Mesenchymal stem cell (in vitro differentiated cells and primary cell): ENCODE measurements around the gene NGLY1.

Experiments used
- DNase-seq: peaks from one replicate; pipeline ENCODE4 v3.0.0-alpha.2; 2013
- H2AFZ ChIP-seq: one replicate; pipeline ENCODE4 v1.6.1; 2013; ENCODE audit warnings: low read depth, mild to moderate bottlenecking, control low read depth, inconsistent platforms, low read length, moderate library complexity
- H2AK5ac ChIP-seq: 2 replicates; pipeline ENCODE4 v1.6.1; 2013; ENCODE audit warnings: low read length, moderate library complexity, mild to moderate bottlenecking, inconsistent platforms; ENCODE audit not compliant: severe bottlenecking
- H2BK120ac ChIP-seq: one replicate; pipeline ENCODE4 v1.6.1; 2013; ENCODE audit warnings: low read depth, mild to moderate bottlenecking, inconsistent platforms, low read length, moderate library complexity
- H2BK12ac ChIP-seq, 2 experiments: one replicate each; pipeline ENCODE4 v1.6.1; 2013; ENCODE audit warnings: inconsistent platforms in 2 of 2, low read length in 2 of 2, mild to moderate bottlenecking in 2 of 2, moderate library complexity in 2 of 2, control low read depth in 1 of 2
- H2BK15ac ChIP-seq: one replicate; pipeline ENCODE4 v1.6.1; 2013; ENCODE audit warnings: mild to moderate bottlenecking, low read depth, inconsistent platforms; ENCODE audit not compliant: poor library complexity, severe bottlenecking
- H2BK5ac ChIP-seq: 2 replicates; pipeline ENCODE4 v1.6.1; 2013; ENCODE audit warnings: low read depth, mild to moderate bottlenecking, low read length, control low read depth, inconsistent platforms; ENCODE audit not compliant: poor library complexity, severe bottlenecking
- H3K14ac ChIP-seq, 2 experiments: one replicate each; pipeline ENCODE4 v1.6.1; 2013; ENCODE audit warnings: inconsistent platforms in 2 of 2, low read length in 2 of 2, control low read depth in 1 of 2, mild to moderate bottlenecking in 1 of 2, moderate library complexity in 1 of 2
- H3K18ac ChIP-seq, 2 experiments: one replicate each; pipeline ENCODE4 v1.6.1; 2013; ENCODE audit warnings: inconsistent platforms in 2 of 2, low read length in 2 of 2, control low read depth in 1 of 2, low read depth in 1 of 2, mild to moderate bottlenecking in 1 of 2
- H3K23ac ChIP-seq, 2 experiments: one replicate each; pipeline ENCODE4 v1.6.1; 2013; ENCODE audit warnings: inconsistent platforms in 2 of 2, low read length in 2 of 2, mild to moderate bottlenecking in 2 of 2, moderate library complexity in 2 of 2, control low read depth in 1 of 2
- H3K27ac ChIP-seq: 2 replicates; pipeline ENCODE4 v1.5.1; 2013; ENCODE audit warnings: mild to moderate bottlenecking, moderate library complexity, low read length, control low read depth, inconsistent platforms; ENCODE audit not compliant: poor library complexity, severe bottlenecking
- H3K27me3 ChIP-seq, 2 experiments: 2 replicates each; pipeline versions ENCODE4 v1.6.1 to v1.7.0; 2013; ENCODE audit warnings: low read length in 2 of 2, mild to moderate bottlenecking in 2 of 2, moderate library complexity in 2 of 2, control low read depth in 1 of 2, inconsistent platforms in 1 of 2; ENCODE audit not compliant: control insufficient read depth in 1 of 2, insufficient read depth in 1 of 2
- H3K36me3 ChIP-seq, 2 experiments: 2 replicates each; pipeline versions ENCODE4 v1.6.1 to v1.7.0; 2013; ENCODE audit warnings: low read length in 2 of 2, control low read depth in 1 of 2, inconsistent platforms in 1 of 2, low read depth in 1 of 2, mild to moderate bottlenecking in 1 of 2; ENCODE audit not compliant: insufficient read depth in 2 of 2, control insufficient read depth in 1 of 2
- H3K4ac ChIP-seq, 2 experiments: one replicate each; pipeline ENCODE4 v1.6.1; 2013; ENCODE audit warnings: inconsistent platforms in 2 of 2, low read length in 2 of 2, mild to moderate bottlenecking in 2 of 2, moderate library complexity in 2 of 2, control low read depth in 1 of 2, low read depth in 1 of 2
- H3K4me1 ChIP-seq: 2 replicates; pipeline ENCODE4 v1.6.1; 2013; ENCODE audit warnings: low read depth, low read length, control low read depth; ENCODE audit not compliant: control insufficient read depth, insufficient read depth
- H3K4me2 ChIP-seq: 2 replicates; pipeline ENCODE4 v1.6.1; 2013; ENCODE audit warnings: low read length, mild to moderate bottlenecking, inconsistent platforms; ENCODE audit not compliant: poor library complexity, severe bottlenecking
- H3K4me3 ChIP-seq, 2 experiments: 2 replicates each; pipeline versions ENCODE4 v1.5.1 to v1.7.0; 2013; ENCODE audit warnings: low read length in 2 of 2, mild to moderate bottlenecking in 2 of 2, control low read depth in 1 of 2, low read depth in 1 of 2; ENCODE audit not compliant: insufficient read depth in 1 of 2
- H3K79me1 ChIP-seq: replicated peaks from 2 replicates; pipeline ENCODE4 v1.6.1; 2013; ENCODE audit warnings: mild to moderate bottlenecking, control low read depth, low read length, inconsistent platforms; ENCODE audit not compliant: poor library complexity, severe bottlenecking
- H3K9ac ChIP-seq: 2 replicates; pipeline ENCODE4 v1.7.0; 2013; ENCODE audit warnings: mild to moderate bottlenecking, low read length, moderate library complexity
- H3K9me3 ChIP-seq: 2 replicates; pipeline ENCODE4 v1.7.0; 2013; ENCODE audit warnings: mild to moderate bottlenecking, low read length; ENCODE audit not compliant: control insufficient read depth
- H4K8ac ChIP-seq: one replicate; pipeline ENCODE4 v1.6.1; 2013; ENCODE audit warnings: inconsistent platforms, mild to moderate bottlenecking, low read length, moderate library complexity
- H4K91ac ChIP-seq: one replicate; pipeline ENCODE4 v1.6.1; 2013; ENCODE audit warnings: mild to moderate bottlenecking, low read length, inconsistent platforms
- WGBS: methylation state at CpG from one replicate; pipeline ENCODE4 v1.1.7; 2013; ENCODE audit warnings: mixed read lengths; 5-methylcytosine and 5-hydroxymethylcytosine counted together

Gene NGLY1

DNA sequence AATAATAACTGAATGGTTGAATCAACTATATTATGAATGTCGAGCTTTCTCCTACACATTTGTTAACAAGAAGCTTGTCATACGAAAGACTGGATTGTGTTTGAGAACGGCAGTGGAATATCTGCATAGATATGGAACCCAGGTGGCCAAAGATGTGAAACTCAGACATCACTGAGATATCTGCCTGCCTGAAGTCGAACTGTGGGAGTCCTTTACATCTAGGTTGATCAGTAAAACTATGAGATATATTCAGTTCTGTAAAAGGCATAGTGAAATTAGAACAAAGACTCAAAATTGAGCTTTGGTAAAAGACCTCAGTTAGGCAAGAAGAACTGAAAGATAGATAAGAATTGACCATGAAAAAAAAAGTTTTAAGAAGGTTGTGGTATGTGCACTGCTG, 77.0 kb downstream of the NGLY1 start:
- H4K91ac ChIP-seq: no peak overlapping the region
- H3K36me3 ChIP-seq: no peaks in the 10 kb centered on the region
- H3K79me1 ChIP-seq: no peaks in the 10 kb centered on the region
- H3K4me2 ChIP-seq: no peak overlapping the region
- no peak overlapping the region for H3K23ac ChIP-seq
- H3K18ac ChIP-seq: no peak overlapping the region
- H3K4ac ChIP-seq: no peak overlapping the region
- no peak overlapping the region for H2BK120ac ChIP-seq
- no peaks in the 10 kb centered on the region for H3K4me1 ChIP-seq
- no peak overlapping the region for H2BK5ac ChIP-seq
- no peak for DNase-seq
- no peak overlapping the region for H2BK15ac ChIP-seq
- no peaks in the 10 kb centered on the region for H3K9me3 ChIP-seq
- no peak overlapping the region for H2AK5ac ChIP-seq
- no peak overlapping the region for H3K27ac ChIP-seq
- no peak overlapping the region for H2AFZ ChIP-seq
- H3K9ac ChIP-seq: no peak overlapping the region
- H4K8ac ChIP-seq: no peak overlapping the region
- H2BK12ac ChIP-seq: no peak overlapping the region
- H3K4me3 ChIP-seq: no peak overlapping the region
- H3K27me3 ChIP-seq: peaks cover 0 to 3% of the 10 kb centered on the region in 2 experiments
- H3K14ac ChIP-seq: no peak overlapping the region
- 72% methylated on average over 4 of the region's 4 CpGs for WGBS

DNA sequence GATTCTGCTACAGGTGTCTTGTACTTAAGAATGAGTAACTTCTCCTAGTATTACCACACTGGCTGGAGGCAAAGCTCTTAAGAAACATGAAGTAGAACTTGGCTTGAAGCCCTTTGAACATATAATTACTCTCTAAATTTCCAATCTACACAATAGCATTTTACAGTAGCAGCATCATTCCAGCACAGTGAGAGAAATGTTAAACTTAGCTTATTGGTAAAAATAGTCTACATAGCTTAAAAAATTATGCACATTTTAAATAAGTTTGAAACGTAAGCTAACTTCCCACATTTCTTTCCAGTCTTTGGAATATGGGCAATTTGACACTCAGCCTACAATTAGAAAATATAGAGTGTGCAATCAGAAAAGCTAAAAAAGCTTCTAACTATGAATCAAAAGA, 85.7 kb downstream of the NGLY1 start:
- DNase-seq: no peak
- H2AK5ac ChIP-seq: no peak overlapping the region
- H3K4me1 ChIP-seq: no peaks in the 10 kb centered on the region

DNA sequence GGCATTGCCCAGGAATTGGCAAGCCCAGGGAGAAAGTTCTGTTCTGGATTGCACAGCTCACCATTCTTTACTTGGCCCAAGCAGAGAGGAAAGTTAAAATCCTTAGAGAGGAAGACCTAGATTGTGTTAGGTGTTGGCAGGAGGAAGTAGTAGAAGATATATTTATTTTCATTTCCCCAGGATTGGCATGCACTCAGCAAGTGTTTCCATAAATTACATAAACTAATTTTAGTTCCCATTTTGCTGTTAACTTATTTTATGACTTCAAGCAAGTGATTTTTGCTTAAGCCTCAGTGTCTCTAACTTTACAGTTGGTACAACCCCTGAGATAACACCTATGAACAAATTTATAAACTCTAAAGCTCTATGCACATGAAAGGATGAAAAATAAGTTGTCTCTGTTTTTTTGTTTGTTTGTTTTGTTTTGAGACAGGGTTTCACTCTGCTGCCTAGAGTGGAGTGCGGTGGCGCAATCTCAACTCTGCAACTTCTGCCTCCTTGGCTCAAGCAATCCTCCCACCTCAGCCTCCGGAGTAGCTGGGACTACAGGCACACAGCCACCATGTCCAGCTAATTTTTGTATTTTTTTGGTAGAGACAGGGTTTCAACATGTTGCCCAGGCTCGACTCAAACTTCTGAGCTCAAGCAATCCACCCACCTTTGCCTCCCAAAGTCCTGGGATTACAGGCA, 87.4 kb downstream of the NGLY1 start:
- WGBS: 82% methylated on average over 2 of the region's 4 CpGs

More for the DNA sequence above, 85.7 kb downstream of the NGLY1 start:
- H3K4me3 ChIP-seq: no peak overlapping the region
- WGBS: no CpG with 5 or more reads among the region's 1 CpG
- H3K9ac ChIP-seq: no peak overlapping the region
- no peak overlapping the region for H3K14ac ChIP-seq
- no peak overlapping the region for H2BK15ac ChIP-seq
- no peak overlapping the region for H4K8ac ChIP-seq
- no peak overlapping the region for H3K23ac ChIP-seq
- H2BK5ac ChIP-seq: no peak overlapping the region
- no peak overlapping the region for H2AFZ ChIP-seq
- H3K27me3 ChIP-seq: no peaks in the 10 kb centered on the region
- no peak overlapping the region for H4K91ac ChIP-seq
- H3K27ac ChIP-seq: no peak overlapping the region
- no peak overlapping the region for H2BK120ac ChIP-seq
- H3K18ac ChIP-seq: no peak overlapping the region
- no peak overlapping the region for H3K4me2 ChIP-seq
- no peaks in the 10 kb centered on the region for H3K79me1 ChIP-seq
- H3K36me3 ChIP-seq: no peaks in the 10 kb centered on the region
- H2BK12ac ChIP-seq: no peak overlapping the region
- H3K4ac ChIP-seq: no peak overlapping the region
- no peaks in the 10 kb centered on the region for H3K9me3 ChIP-seq

DNA sequence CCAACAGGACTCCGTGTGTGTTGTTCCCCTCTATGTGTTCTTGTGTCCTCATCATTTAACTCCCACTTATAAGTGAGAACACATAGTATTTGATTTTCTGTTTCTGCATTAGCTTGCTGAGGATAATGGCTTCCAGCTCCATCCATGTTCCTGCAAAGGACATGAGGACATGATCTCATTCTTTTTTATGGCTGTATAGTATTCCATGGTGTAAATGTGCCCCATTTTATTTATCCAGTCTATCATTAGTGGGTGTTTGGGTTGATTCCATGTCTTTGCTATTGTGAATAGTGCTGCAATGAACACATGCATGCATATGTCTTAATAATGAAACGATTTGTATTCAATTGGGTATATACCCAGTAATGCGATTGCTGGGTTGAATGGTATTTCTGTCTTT, 90.0 kb downstream of the NGLY1 start:
- Histone ChIP-seq H3K4ac (no peak overlapping the region), H3K9ac (no peak overlapping the region), H4K8ac (no peak overlapping the region), H3K4me3 (no peak overlapping the region), H4K91ac (no peak overlapping the region), H3K36me3 (no peaks in the 10 kb centered on the region), H3K14ac (no peak overlapping the region), H2BK12ac (no peak overlapping the region), H2BK5ac (no peak overlapping the region), H2AFZ (no peak overlapping the region), H3K4me2 (no peak overlapping the region), H3K79me1 (no peaks in the 10 kb centered on the region), H3K23ac (no peak overlapping the region), H2BK15ac (no peak overlapping the region), H2AK5ac (no peak overlapping the region), H3K27ac (no peak overlapping the region), H2BK120ac (no peak overlapping the region), H3K18ac (no peak overlapping the region), H3K4me1 (no peaks in the 10 kb centered on the region), H3K9me3 (no peaks in the 10 kb centered on the region), H3K27me3 (peaks cover 0 to 4% of the 10 kb centered on the region in 2 experiments)
- DNase-seq: no peak
- WGBS: 67% methylated on average over 3 of the region's 3 CpGs

More for the DNA sequence above, 87.4 kb downstream of the NGLY1 start:
- Histone ChIP-seq H2BK12ac (no peak overlapping the region), H3K4me2 (no peak overlapping the region), H3K23ac (no peak overlapping the region), H3K27ac (no peak overlapping the region), H2BK5ac (no peak overlapping the region), H3K4me1 (no peaks in the 10 kb centered on the region), H4K8ac (no peak overlapping the region), H3K36me3 (no peaks in the 10 kb centered on the region), H3K4ac (no peak overlapping the region), H3K9me3 (no peaks in the 10 kb centered on the region), H3K27me3 (no peaks in the 10 kb centered on the region), H2BK15ac (no peak overlapping the region), H2AFZ (no peak overlapping the region), H2BK120ac (no peak overlapping the region), H4K91ac (no peak overlapping the region), H3K14ac (no peak overlapping the region), H2AK5ac (no peak overlapping the region), H3K18ac (no peak overlapping the region), H3K79me1 (no peaks in the 10 kb centered on the region), H3K9ac (no peak overlapping the region), H3K4me3 (no peak overlapping the region)
- DNase-seq: no peak
